Measurements from ENCODE around the gene ERICH6. TPM values are rescaled to one million over a fixed set of nuclear protein-coding genes. Genes with fewer than 3 reads are reported as not detected.

Gene ERICH6
- total RNA-seq, 2 experiments from 2014 or later: not detected

GRCh38 chr3:150611666-150612065, 92.1 kb downstream of the ERICH6 start:
- ATAC-seq (no peak), DNase-seq (no peak)
- peaks cover 70% of the 10 kb centered on the region for H3K4me1 Mint-ChIP-seq (ENCODE audit: low read depth)
- intact Hi-C loops (cut with micrococcal nuclease): no loop called here
- no peak overlapping the region for H3K4me3 Mint-ChIP-seq
- no peak overlapping the region for H3K27ac Mint-ChIP-seq
- H3K9me3 Mint-ChIP-seq: no peaks in the 10 kb centered on the region
- TF ChIP-seq CTCF (IDR thresholded peaks at IDR 0.05): no peak
- peaks cover 48% of the 10 kb centered on the region for H3K36me3 Mint-ChIP-seq (ENCODE audit: low read depth)
- CTCF ChIA-PET: no interaction called here
- POLR2A ChIA-PET: interaction anchor here (1.3 to 3.1 kb wide), 2 partner anchors 9 to 17 kb away, joined by 4 to 14 read pairs; partner anchors contain the start of gene SELENOT
- no peaks in the 10 kb centered on the region for H3K27me3 Mint-ChIP-seq

- DNase-seq: no peak
- ChIA-PET POLR2A (interaction anchor here (1.3 kb wide), 1 partner anchor 17 kb away, joined by 4 read pairs; no protein-coding TSS in a partner anchor), CTCF (no interaction called here)
- intact Hi-C loops (cut with micrococcal nuclease): no loop called here
- Mint-ChIP-seq H3K27me3 (no peaks in the 10 kb centered on the region), H3K36me3 (ENCODE audit: low read depth) (peaks cover 53% of the 10 kb centered on the region), H3K4me3 (no peak overlapping the region), H3K27ac (no peak overlapping the region), H3K9me3 (no peaks in the 10 kb centered on the region), H3K4me1 (ENCODE audit: low read depth) (peaks cover 75% of the 10 kb centered on the region)
- no peak for TF ChIP-seq CTCF (IDR thresholded peaks at IDR 0.05)
- no peak for ATAC-seq
Observed at GRCh38 chr3:150610785-150611184, 92.9 kb downstream of the ERICH6 start.

GRCh38 chr3:150609988-150610387, 93.7 kb downstream of the ERICH6 start:
- ATAC-seq: peak; percentile 60
- ChIA-PET CTCF (no interaction called here), POLR2A (no interaction called here)
- no peaks in the 10 kb centered on the region for H3K9me3 Mint-ChIP-seq
- intact Hi-C loops (cut with micrococcal nuclease): no loop called here
- H3K4me3 Mint-ChIP-seq: no peak overlapping the region
- peaks cover 81% of the 10 kb centered on the region for H3K4me1 Mint-ChIP-seq (ENCODE audit: low read depth)
- no peaks in the 10 kb centered on the region for H3K27me3 Mint-ChIP-seq
- no peak for TF ChIP-seq CTCF (IDR thresholded peaks at IDR 0.05)
- DNase-seq: no peak
- peaks cover 54% of the 10 kb centered on the region for H3K36me3 Mint-ChIP-seq (ENCODE audit: low read depth)
- H3K27ac Mint-ChIP-seq: peak overlapping the region; percentile 73

Other genes starting within 250 kb of the ERICH6 start
- 100 to 1,000 TPM; 115 TPM for gene SERP1, start 157.4 kb downstream of the ERICH6 start, total RNA-seq
- 100 to 1,000 TPM; 130 to 136 TPM for gene EIF2A, start 157.1 kb downstream of the ERICH6 start, total RNA-seq
- 10 to 100 TPM; 77.6 to 89.8 TPM for gene SELENOT, start 100.6 kb downstream of the ERICH6 start, total RNA-seq
- gene SIAH2, start 59.2 kb upstream of the ERICH6 start, total RNA-seq: 10 to 100 TPM; 90.3 to 91.1 TPM
- not detected for gene MINDY4B, start 201.5 kb upstream of the ERICH6 start, total RNA-seq